Measurements from ENCODE around the gene TSEN2.
"Not testable (repeated sequence)": the region's sequence is repeated elsewhere in the genome, so short reads cannot be mapped to it uniquely, and the experiment has no call there.

TSEN2 gene

GRCh38 chr3:12452361-12453330 is 31.6 kb upstream of the TSEN2 start:
- DNase-seq (ENCODE audit: low read depth) = no peak

- no peak for DNase-seq (ENCODE audit: low read depth)
Measured at GRCh38 chr3:12454076-12454815, 30.0 kb upstream of the TSEN2 start.

GRCh38 chr3:12454816-12455121 is 29.5 kb upstream of the TSEN2 start:
- no peak for DNase-seq (ENCODE audit: low read depth)

- DNase-seq (ENCODE audit: low read depth) = no peak
Measured at GRCh38 chr3:12455740-12456139, 28.5 kb upstream of the TSEN2 start.

- no peak for DNase-seq (ENCODE audit: low read depth)
Measured at GRCh38 chr3:12456441-12456840, 27.8 kb upstream of the TSEN2 start.

GRCh38 chr3:12457380-12457779 is 26.9 kb upstream of the TSEN2 start:
- DNase-seq (ENCODE audit: low read depth) = not testable (repeated sequence)

- DNase-seq (ENCODE audit: low read depth) = no peak
Measured at GRCh38 chr3:12458901-12459300, 25.4 kb upstream of the TSEN2 start.

- no peak for DNase-seq (ENCODE audit: low read depth)
Measured at GRCh38 chr3:12460127-12460526, 24.2 kb upstream of the TSEN2 start.

- no peak for DNase-seq (ENCODE audit: low read depth)
Measured at GRCh38 chr3:12461097-12461649, 23.1 kb upstream of the TSEN2 start.

- DNase-seq (ENCODE audit: low read depth) = no peak
Measured at GRCh38 chr3:12462159-12462947, 21.9 kb upstream of the TSEN2 start.

- no peak for DNase-seq (ENCODE audit: low read depth)
Measured at GRCh38 chr3:12463686-12464085, 20.6 kb upstream of the TSEN2 start.

GRCh38 chr3:12464181-12464580 is 20.1 kb upstream of the TSEN2 start:
- DNase-seq (ENCODE audit: low read depth) = no peak

- no peak for DNase-seq (ENCODE audit: low read depth)
Measured at GRCh38 chr3:12465151-12465835, 19.0 kb upstream of the TSEN2 start.

- no peak for DNase-seq (ENCODE audit: low read depth)
Measured at GRCh38 chr3:12465836-12466225, 18.4 kb upstream of the TSEN2 start.

GRCh38 chr3:12467746-12468145 is 16.5 kb upstream of the TSEN2 start:
- DNase-seq (ENCODE audit: low read depth) = no peak

- DNase-seq (ENCODE audit: low read depth) = no peak
Measured at GRCh38 chr3:12468276-12468675, 16.0 kb upstream of the TSEN2 start.

GRCh38 chr3:12468757-12469156 is 15.5 kb upstream of the TSEN2 start:
- DNase-seq (ENCODE audit: low read depth) = no peak

GRCh38 chr3:12469222-12469621 is 15.1 kb upstream of the TSEN2 start:
- DNase-seq (ENCODE audit: low read depth) = not testable (repeated sequence)

- no peak for DNase-seq (ENCODE audit: low read depth)
Measured at GRCh38 chr3:12470111-12470510, 14.2 kb upstream of the TSEN2 start.

GRCh38 chr3:12470680-12471079 is 13.6 kb upstream of the TSEN2 start:
- no peak for DNase-seq (ENCODE audit: low read depth)

- DNase-seq (ENCODE audit: low read depth) = no peak
Measured at GRCh38 chr3:12471241-12471640, 13.0 kb upstream of the TSEN2 start.

All from activated gamma-delta T cell treated with anti-CD3 and anti-CD28 coated beads, Interleukin-2, amount 50 U/mL, for 16 hours (primary cell).